ENCODE results near the gene CREB3L2. TPM values are rescaled to one million over a fixed set of nuclear protein-coding genes. Genes with fewer than 3 reads are reported as not detected.

The CREB3L2 gene
- total and polyA plus RNA-seq, 2 of the 13 experiments (the other 11 are each of a cell fraction or from before 2014, with no cell fraction given) = 22.1 to 41.1 TPM

GRCh38 chr7:138002096-138002827, 376 bp upstream of the CREB3L2 start (continued):
- TF ChIP-seq PBX3 (CRISPR knock-in tag; IDR thresholded peaks at IDR 0.05; ENCODE audit: borderline replicate concordance) (peak; percentile 95; the same call in 1 of the 2 replicates), NFYB (CRISPR knock-in tag; IDR thresholded peaks at IDR 0.05) (peak; percentile 96), SMC3 (IDR thresholded peaks at IDR 0.05; ENCODE audit: low read length) (peak; percentile 57; the same call in 1 of the 2 replicates), SRY (CRISPR knock-in tag; IDR thresholded peaks at IDR 0.05) (0 out of 2 replicates have a peak, but pooled peaks have one; percentile 8), ZNF564 (CRISPR knock-in tag; IDR thresholded peaks at IDR 0.05) (no peak), GABPB1 (CRISPR knock-in tag; IDR thresholded peaks at IDR 0.05) (peak; percentile 62), GABPA (IDR thresholded peaks at IDR 0.05; ENCODE audit: low read depth, low read length) (no peak), GABPA (CRISPR knock-in tag; IDR thresholded peaks at IDR 0.05; ENCODE audit: low read depth) (peak; percentile 64), ZNF501 (CRISPR knock-in tag; IDR thresholded peaks at IDR 0.05) (0 out of 2 replicates have a peak, but pooled peaks have one; percentile 31), PHF21A (CRISPR knock-in tag; IDR thresholded peaks at IDR 0.05) (0 out of 2 replicates have a peak, but pooled peaks have one; percentile 31), ZNF17 (CRISPR knock-in tag; IDR thresholded peaks at IDR 0.05) (no peak), CREM (IDR thresholded peaks at IDR 0.05) (peak; percentile 96), CREM (CRISPR knock-in tag; IDR thresholded peaks at IDR 0.05) (no peak), FOXJ3 (CRISPR knock-in tag; IDR thresholded peaks at IDR 0.05; ENCODE audit: borderline replicate concordance) (no peak; the same call in 1 of the 2 replicates), NCOR1 (IDR thresholded peaks at IDR 0.05; ENCODE audit: borderline replicate concordance, low read length) (peak; percentile 47; the same call in 1 of the 2 replicates), YEATS2 (CRISPR knock-in tag; IDR thresholded peaks at IDR 0.05; ENCODE audit: borderline replicate concordance) (peak; percentile 65; the same call in 1 of the 2 replicates), ZNF83 (CRISPR knock-in tag; IDR thresholded peaks at IDR 0.05; ENCODE audit: borderline replicate concordance) (no peak), LCORL (IDR thresholded peaks at IDR 0.05) (no peak), LCORL (CRISPR knock-in tag; IDR thresholded peaks at IDR 0.05) (no peak), TEAD3 (CRISPR knock-in tag; optimal IDR thresholded peaks at IDR 0.05; ENCODE audit: borderline replicate concordance) (peak; percentile 99), SOX6 (IDR thresholded peaks at IDR 0.05) (no peak), SOX6 (CRISPR knock-in tag; IDR thresholded peaks at IDR 0.05) (peak; percentile 22; the same call in 1 of the 2 replicates), XRCC5 (optimal IDR thresholded peaks at IDR 0.05; ENCODE audit: low read length) (peak; percentile 67), HCFC1 (IDR thresholded peaks at IDR 0.05; ENCODE audit: low read depth, low read length) (no peak), RFX5 (IDR thresholded peaks at IDR 0.05; ENCODE audit: low read depth, low read length) (peak; percentile 89), SALL1 (CRISPR knock-in tag; IDR thresholded peaks at IDR 0.05) (peak; percentile 49), ATF7 (IDR thresholded peaks at IDR 0.05) (peak; percentile 98), ATF7 (CRISPR knock-in tag; IDR thresholded peaks at IDR 0.05) (no peak; the same call in 1 of the 2 replicates), RXRB (CRISPR knock-in tag; IDR thresholded peaks at IDR 0.05; ENCODE audit: borderline replicate concordance) (peak; percentile 17; the same call in 1 of the 2 replicates), ZFP91 (CRISPR knock-in tag; IDR thresholded peaks at IDR 0.05; ENCODE audit: borderline replicate concordance) (0 out of 2 replicates have a peak, but pooled peaks have one; percentile 2), HMGA1 (CRISPR knock-in tag; conservative IDR thresholded peaks at IDR 0.05) (no peak)
